Activated CD4-positive, CD25-positive, alpha-beta regulatory T cell treated with anti-CD3 and anti-CD28 coated beads, Interleukin-2, amount 50 U/mL, for 72 hours (primary cell): ENCODE data around the gene METTL8.
"Not testable (repeated sequence)": the region's sequence is repeated elsewhere in the genome, so short reads cannot be mapped to it uniquely, and the experiment has no call there.

ENCODE experiments used
- DNase-seq: peaks from one replicate; pipeline ENCODE4 v3.0.0; 2021

METTL8 gene

GRCh38 chr2:171394164-171394740, 39.5 kb downstream of the METTL8 start:
- no peak for DNase-seq

GRCh38 chr2:171393487-171393886, 40.3 kb downstream of the METTL8 start:
- no peak for DNase-seq

- no peak for DNase-seq
Measured at GRCh38 chr2:171391532-171391931, 42.3 kb downstream of the METTL8 start.

GRCh38 chr2:171390941-171391516, 42.8 kb downstream of the METTL8 start:
- DNase-seq: no peak

- DNase-seq: no peak
Measured at GRCh38 chr2:171389780-171390179, 44.0 kb downstream of the METTL8 start.

GRCh38 chr2:171389325-171389724, 44.5 kb downstream of the METTL8 start:
- DNase-seq: no peak

- no peak for DNase-seq
Measured at GRCh38 chr2:171387052-171387451, 46.7 kb downstream of the METTL8 start.

GRCh38 chr2:171386627-171387026, 47.2 kb downstream of the METTL8 start:
- DNase-seq: no peak

- DNase-seq: no peak
Measured at GRCh38 chr2:171383134-171383533, 50.7 kb downstream of the METTL8 start.

GRCh38 chr2:171382175-171382574, 51.6 kb downstream of the METTL8 start:
- DNase-seq: not testable (repeated sequence)

GRCh38 chr2:171377852-171378251, 55.9 kb downstream of the METTL8 start:
- DNase-seq: not testable (repeated sequence)

GRCh38 chr2:171367692-171368091, 66.1 kb downstream of the METTL8 start:
- DNase-seq: no peak

GRCh38 chr2:171365778-171366177, 68.0 kb downstream of the METTL8 start:
- DNase-seq: no peak

GRCh38 chr2:171365232-171365631, 68.6 kb downstream of the METTL8 start:
- no peak for DNase-seq

GRCh38 chr2:171362396-171362795, 71.4 kb downstream of the METTL8 start:
- no peak for DNase-seq

GRCh38 chr2:171360905-171361304, 72.9 kb downstream of the METTL8 start:
- no peak for DNase-seq

GRCh38 chr2:171353746-171354145, 80.0 kb downstream of the METTL8 start:
- DNase-seq: not testable (repeated sequence)

- no peak for DNase-seq
Measured at GRCh38 chr2:171348056-171348455, 85.7 kb downstream of the METTL8 start.

GRCh38 chr2:171347591-171348032, 86.2 kb downstream of the METTL8 start:
- no peak for DNase-seq

GRCh38 chr2:171346723-171347557, 86.8 kb downstream of the METTL8 start:
- no peak for DNase-seq

GRCh38 chr2:171345971-171346722, 87.6 kb downstream of the METTL8 start:
- no peak for DNase-seq

- DNase-seq: no peak
Measured at GRCh38 chr2:171344182-171344581, 89.6 kb downstream of the METTL8 start.

- no peak for DNase-seq
Measured at GRCh38 chr2:171342067-171342413, 91.8 kb downstream of the METTL8 start.
